ENCODE measurements around the gene PLS3. TPM values are rescaled to one million over a fixed set of nuclear protein-coding genes. Genes with fewer than 3 reads are reported as not detected.

Gene PLS3
- total RNA-seq, 1 experiment from 2014 or later, result 80.5 TPM

GRCh38 chrX:115694028-115694427 lies 133.1 kb downstream of the PLS3 start:
- DNase-seq (ENCODE audit: low spot score), result no peak

DNA sequence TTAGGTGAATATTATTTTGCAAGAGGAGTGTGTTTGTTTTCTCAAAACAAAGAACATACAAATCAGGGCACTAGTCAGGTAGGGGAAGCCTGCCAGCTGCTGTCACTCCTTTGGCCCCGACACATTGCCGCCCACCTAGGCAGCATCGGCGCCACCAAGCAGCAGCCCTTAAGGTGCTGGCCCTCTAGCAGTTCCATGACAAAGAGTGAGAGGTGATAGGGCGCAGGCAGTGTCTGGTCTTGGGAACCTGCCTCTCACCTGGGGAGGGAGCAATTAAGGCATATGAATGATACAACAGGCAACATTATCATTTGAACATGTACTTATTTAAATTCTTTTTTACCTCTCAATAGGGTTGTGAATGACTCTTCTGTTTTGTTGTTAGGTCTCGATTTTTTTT lies 135.1 kb downstream of the PLS3 start:
- no peak for DNase-seq (ENCODE audit: low spot score)

- DNase-seq (ENCODE audit: low spot score), result no peak
Observed at GRCh38 chrX:115696939-115697338, 136.0 kb downstream of the PLS3 start.

DNA sequence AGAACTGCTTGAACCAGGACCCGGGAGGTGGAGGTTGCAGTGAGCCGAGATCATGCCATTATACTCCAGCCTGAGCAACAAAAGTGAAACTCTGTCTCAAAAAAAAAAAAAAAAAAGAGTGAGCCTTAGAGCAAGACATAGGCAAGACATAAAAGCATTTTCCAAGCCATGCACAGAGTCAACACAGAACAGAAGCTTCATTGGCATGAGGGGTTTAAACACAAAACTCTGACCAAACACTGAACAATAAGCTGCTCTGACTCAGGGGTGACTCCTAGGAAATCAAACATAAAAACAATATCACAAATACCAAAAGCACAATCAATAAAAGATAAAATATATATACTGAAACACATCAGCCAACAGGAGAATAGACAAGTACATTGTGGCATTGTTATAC lies 136.8 kb downstream of the PLS3 start:
- no peak for DNase-seq (ENCODE audit: low spot score)
